GM21717 (cell line): ENCODE data around the gene LRMDA.

ENCODE experiments used
- ATAC-seq: cut with Tn5 transposase; IDR thresholded peaks from one replicate; pipeline ENCODE4 v1.9.1; 2021; ENCODE audit warnings: mild to moderate bottlenecking, moderate library complexity; ENCODE audit not compliant: unreplicated experiment

Gene LRMDA

DNA sequence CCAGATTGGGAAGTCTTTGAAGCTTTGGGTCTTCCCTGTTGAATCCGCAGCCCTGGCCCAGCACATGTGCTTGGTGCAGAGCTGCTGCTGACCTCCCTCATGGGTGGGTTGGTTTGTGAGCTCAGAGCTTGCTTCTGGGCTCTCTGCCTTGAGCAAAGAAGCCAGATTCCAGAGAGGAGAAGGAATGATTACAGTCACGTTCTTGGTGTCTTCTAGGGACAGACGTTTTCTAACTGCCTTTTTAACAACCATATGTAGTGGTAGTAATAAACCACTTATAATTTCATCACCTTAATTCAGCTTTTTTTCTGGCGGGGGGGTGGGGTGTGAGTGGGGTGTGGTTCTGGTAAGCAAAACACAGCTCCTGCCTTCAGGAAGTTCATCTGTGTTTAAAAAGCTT, 39.5 kb downstream of the LRMDA start:
- no peak for ATAC-seq

- ATAC-seq: no peak
Measured at GRCh38 chr10:75472685-75473084, 41.3 kb downstream of the LRMDA start.

- no peak for ATAC-seq
Measured at GRCh38 chr10:75474106-75474505, 42.7 kb downstream of the LRMDA start.

- no peak for ATAC-seq
Measured at GRCh38 chr10:75475460-75476182, 44.2 kb downstream of the LRMDA start.

- ATAC-seq: no peak
Measured at GRCh38 chr10:75476569-75476968, 45.1 kb downstream of the LRMDA start.

DNA sequence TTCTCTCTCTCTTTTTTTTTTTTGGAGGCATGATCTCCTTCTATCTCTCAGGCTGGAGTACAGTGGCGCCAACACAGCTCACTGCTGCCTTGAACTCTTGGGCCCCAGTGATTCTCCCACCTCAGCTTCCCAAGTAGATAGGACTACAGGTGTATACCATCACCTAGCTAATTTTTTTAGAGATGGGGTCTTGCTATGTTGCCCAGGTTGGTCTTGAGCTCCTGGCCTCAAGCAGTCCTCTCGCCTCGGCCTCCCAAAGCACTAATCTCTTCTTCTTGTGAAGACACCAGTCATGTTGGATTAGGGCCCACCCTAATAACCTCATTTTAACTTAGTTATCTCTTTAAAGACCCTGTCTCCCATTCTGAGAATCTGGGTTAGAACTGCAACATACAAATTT, 45.6 kb downstream of the LRMDA start:
- ATAC-seq: no peak

GRCh38 chr10:75477680-75478079, 46.3 kb downstream of the LRMDA start:
- ATAC-seq: no peak

DNA sequence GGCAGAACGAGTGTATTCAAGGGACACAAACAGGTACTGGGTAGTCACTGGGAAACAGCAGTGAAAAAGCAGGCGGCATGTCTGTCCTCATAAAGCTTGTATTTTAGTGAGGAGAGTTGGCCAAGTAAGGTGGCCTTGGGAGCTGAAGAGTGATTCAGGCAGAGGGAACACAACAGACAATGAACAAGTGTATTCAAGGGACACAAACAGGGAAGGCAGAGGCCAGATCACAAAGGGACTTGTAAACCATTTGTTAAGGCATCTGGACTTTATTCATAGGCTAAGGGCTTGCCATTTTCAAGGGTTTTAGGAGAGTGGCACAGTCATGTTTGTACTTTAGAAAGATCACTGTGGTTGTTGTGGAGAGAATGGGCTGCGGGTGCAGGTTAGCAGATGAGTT, 49.0 kb downstream of the LRMDA start:
- no peak for ATAC-seq

GRCh38 chr10:75483188-75483587, 51.8 kb downstream of the LRMDA start:
- ATAC-seq: no peak

DNA sequence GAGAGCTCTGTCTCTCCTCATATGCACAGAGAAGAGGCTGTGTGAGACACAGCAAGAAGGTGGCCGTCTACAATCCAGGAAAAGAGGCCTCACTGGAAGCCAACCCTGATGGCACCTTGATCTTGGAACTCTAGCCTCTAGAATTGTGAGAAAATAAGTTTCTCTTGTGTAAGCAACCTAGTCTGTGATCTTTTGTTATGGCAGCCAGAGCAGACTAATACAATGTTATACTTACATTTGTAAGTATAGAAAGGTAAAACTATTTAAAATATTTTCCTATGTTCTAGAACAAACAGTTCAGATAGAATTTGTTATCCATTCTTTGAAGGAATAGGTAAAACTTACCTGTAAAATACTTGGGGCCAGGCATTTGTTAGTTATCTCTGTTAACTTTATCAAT, 53.3 kb downstream of the LRMDA start:
- no peak for ATAC-seq

DNA sequence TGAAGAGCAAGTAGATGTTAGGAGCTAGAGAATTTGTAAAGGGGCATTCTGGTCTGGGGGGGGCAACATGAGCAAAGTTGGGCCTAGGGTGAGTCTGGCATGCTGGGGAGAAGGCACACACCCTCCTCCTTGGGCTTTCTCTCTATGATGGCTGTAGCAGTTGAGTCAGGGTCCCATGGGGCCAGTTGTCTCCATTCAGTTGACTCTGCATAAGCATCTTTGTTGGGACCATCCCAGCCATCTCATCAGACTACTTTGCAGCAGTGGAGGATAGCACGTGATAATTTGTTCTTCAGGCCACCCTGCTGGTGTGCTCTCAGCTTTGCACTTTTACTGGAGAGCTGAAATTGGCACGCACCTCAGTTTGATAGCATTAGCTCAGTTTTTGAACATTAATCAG, 55.2 kb downstream of the LRMDA start:
- no peak for ATAC-seq

GRCh38 chr10:75487087-75487754, 55.8 kb downstream of the LRMDA start:
- ATAC-seq: no peak

- ATAC-seq: no peak
Measured at GRCh38 chr10:75487755-75488125, 56.3 kb downstream of the LRMDA start.

DNA sequence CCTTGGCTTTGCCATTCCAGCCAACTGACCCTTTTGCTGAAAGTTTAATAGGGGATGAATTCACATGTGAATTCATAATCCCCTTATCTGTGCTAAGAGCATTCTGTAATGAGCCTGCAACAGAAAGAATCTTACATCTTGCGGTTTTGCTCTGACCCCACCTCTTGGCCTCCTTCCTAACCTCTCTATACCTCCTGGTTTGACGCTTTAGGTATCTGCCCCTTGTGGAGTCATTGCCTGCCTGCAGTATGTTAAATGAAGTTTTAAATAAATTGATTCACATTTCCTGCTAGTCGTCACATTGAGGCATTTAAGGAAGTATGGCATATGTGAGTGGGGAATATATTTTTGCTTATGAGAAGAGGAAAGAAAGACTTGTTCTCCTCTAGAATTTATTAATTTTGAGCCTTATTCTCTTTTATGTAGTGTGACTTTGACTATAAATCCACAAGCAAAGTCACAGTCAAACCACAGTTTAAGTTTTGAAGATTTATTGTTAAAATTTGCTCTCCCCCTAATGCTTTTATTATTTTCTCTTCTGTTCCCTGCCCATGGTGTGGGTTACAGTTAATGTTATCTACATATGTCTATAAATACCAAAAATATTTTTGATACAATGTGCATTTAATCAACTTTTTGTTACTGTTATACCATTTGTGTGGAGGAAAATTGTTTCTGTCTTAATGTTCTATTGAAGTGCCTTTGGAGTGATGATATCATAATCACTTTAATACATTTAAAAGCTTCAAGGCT, 60.9 kb downstream of the LRMDA start:
- no peak for ATAC-seq

- ATAC-seq: no peak
Measured at GRCh38 chr10:75493464-75493863, 62.0 kb downstream of the LRMDA start.

GRCh38 chr10:75495434-75496190, 64.2 kb downstream of the LRMDA start:
- ATAC-seq: no peak

GRCh38 chr10:75496191-75496567, 64.8 kb downstream of the LRMDA start:
- no peak for ATAC-seq

GRCh38 chr10:75497997-75498883, 66.8 kb downstream of the LRMDA start:
- ATAC-seq: no peak

DNA sequence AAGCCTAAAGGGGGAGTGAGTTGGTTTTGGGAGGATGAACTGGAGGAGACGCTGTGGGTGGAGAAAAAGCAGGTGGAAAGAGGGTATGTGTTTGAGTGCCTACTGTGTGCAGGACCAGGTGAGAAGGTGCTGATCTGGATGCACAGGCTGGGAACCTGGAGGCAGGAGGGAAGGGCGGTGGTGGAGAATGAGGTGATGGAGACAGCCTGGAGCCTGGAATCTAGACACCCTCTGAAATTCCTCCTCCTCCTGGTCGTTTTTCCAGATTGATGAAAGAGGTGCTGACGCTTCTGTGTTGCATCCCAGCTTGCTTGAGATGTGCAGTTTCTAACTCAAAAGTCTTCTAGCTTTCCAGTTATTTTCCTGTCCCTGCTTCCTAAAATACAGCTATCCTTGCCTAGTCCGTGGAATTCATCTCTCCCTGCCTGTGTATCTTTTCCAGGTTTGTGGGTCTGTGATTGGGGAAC, 67.5 kb downstream of the LRMDA start:
- ATAC-seq: no peak

DNA sequence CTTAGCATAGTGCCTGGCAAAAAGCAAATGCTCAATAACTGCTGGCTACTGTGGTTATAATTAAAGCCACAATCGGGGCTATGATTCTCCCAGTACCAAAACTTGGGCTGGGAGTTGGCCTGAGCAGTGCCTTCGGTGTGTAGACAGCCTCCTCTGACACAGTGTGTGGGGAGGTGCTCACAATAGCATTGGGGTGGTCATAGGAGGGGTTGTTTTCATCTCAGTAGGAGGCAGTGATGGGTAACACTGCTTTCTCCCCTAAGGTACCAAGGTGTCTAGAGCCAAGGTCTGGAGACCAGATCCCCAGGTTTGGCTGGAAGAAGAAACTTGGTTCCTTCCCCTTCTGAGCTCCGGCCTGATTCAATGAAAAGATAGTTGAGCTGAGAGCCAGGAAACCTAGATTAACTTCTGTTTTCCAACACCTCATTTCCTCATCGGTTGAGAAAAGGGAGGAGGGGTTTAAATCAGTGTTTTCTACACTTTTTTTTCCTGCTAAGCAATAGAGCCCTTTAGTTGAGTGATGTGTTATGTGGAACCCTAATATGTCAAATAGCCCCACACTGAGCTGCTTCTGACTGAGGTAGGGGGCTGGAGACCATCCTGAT, 68.2 kb downstream of the LRMDA start:
- no peak for ATAC-seq
